Neural cell (in vitro differentiated cells): ENCODE measurements around the gene GIMAP6. TPM values are rescaled to one million over a fixed set of nuclear protein-coding genes. Genes with fewer than 3 reads are reported as not detected.

Source experiments
- H2AFZ ChIP-seq: fragments of 200-600, 300-800 bp; sonication (generic), shearing (Covaris generic); 2 replicates; pipeline ENCODE4 v1.6.0; 2014; ENCODE audit warnings: low read depth, mild to moderate bottlenecking, antibody characterized with exemption, low read length, moderate library complexity
- H3F3A ChIP-seq: fragments of 200-600 bp; shearing (Covaris generic); 2 replicates; pipeline ENCODE4 v1.6.1; 2016; ENCODE audit warnings: mild to moderate bottlenecking, moderate library complexity, mixed read lengths, antibody characterized with exemption, low read length; ENCODE audit not compliant: insufficient read depth, poor library complexity, severe bottlenecking
- H3K27ac ChIP-seq: fragments of 200-600, 300-800 bp; sonication (generic), shearing (Covaris generic); 2 replicates; pipeline ENCODE4 v1.5.1; 2014; ENCODE audit warnings: mild to moderate bottlenecking, low read length, moderate library complexity
- H3K27me3 ChIP-seq: fragments of 300-800, 200-600 bp; sonication (generic), shearing (Covaris generic); 2 replicates; pipeline ENCODE4 v1.6.0; 2014; ENCODE audit warnings: mild to moderate bottlenecking, low read depth, low read length, moderate library complexity; ENCODE audit not compliant: insufficient read depth
- H3K36me3 ChIP-seq: fragments of 300-800, 200-600 bp; sonication (generic), shearing (Covaris generic); 2 replicates; pipeline ENCODE4 v1.5.1; 2014; ENCODE audit warnings: mild to moderate bottlenecking, antibody characterized with exemption, low read length, moderate library complexity; ENCODE audit not compliant: insufficient read depth
- H3K4me2 ChIP-seq: fragments of 300-800, 200-600 bp; sonication (generic), shearing (Covaris generic); 2 replicates; pipeline ENCODE4 v1.6.0; 2014; ENCODE audit warnings: mild to moderate bottlenecking, low read length
- H3K4me3 ChIP-seq: fragments of 300-800, 200-600 bp; sonication (generic), shearing (Covaris generic); 2 replicates; pipeline ENCODE4 v1.5.1; 2014; ENCODE audit warnings: mild to moderate bottlenecking, low read length, moderate library complexity
- H3K79me2 ChIP-seq: fragments of 200-600 bp; shearing (Covaris generic); replicated peaks from 2 replicates; pipeline ENCODE4 v1.6.0; 2014; ENCODE audit warnings: mild to moderate bottlenecking, low read length, moderate library complexity; ENCODE audit not compliant: insufficient read depth
- H3K9ac ChIP-seq: fragments of 300-800, 200-600 bp; sonication (generic), shearing (Covaris generic); 2 replicates; pipeline ENCODE4 v1.6.1; 2016; ENCODE audit warnings: mild to moderate bottlenecking, low read length, mixed read lengths
- H3K9me2 ChIP-seq: fragments of 200-600 bp; shearing (Covaris generic); 2 replicates; pipeline ENCODE4 v1.6.1; 2016; ENCODE audit warnings: mild to moderate bottlenecking, low read length, mixed read lengths; ENCODE audit not compliant: insufficient read depth
- H3K9me3 ChIP-seq: fragments of 200-600, 300-800 bp; sonication (generic), shearing (Covaris generic); 2 replicates; pipeline ENCODE4 v1.6.1; 2016; ENCODE audit warnings: mild to moderate bottlenecking, mixed run types, low read length, moderate library complexity, mixed read lengths
- H4K20me1 ChIP-seq: fragments of 200-600 bp; shearing (Covaris generic); 2 replicates; pipeline ENCODE4 v1.6.1; 2016; ENCODE audit warnings: mild to moderate bottlenecking, mixed run types; ENCODE audit not compliant: insufficient read depth
- CTCF ChIP-seq: fragments of 450-650 bp; IDR thresholded peaks from 2 replicates; pipeline ENCODE4 v1.5.1; 2014; ENCODE audit warnings: antibody characterized with exemption, mild to moderate bottlenecking, moderate library complexity; ENCODE audit not compliant: poor library complexity, severe bottlenecking
- EP300 ChIP-seq: fragments of 450-650 bp; conservative IDR thresholded peaks from 2 replicates; pipeline ENCODE4 v1.6.1; 2014; ENCODE audit warnings: antibody characterized with exemption, mild to moderate bottlenecking, moderate library complexity; ENCODE audit not compliant: poor library complexity, severe bottlenecking
- EZH2 ChIP-seq: fragments of 200-600, 300-800 bp; shearing (Covaris generic), sonication (generic); IDR thresholded peaks from 2 replicates; pipeline ENCODE4 v1.6.1; 2014; ENCODE audit warnings: antibody characterized with exemption, low read length, borderline replicate concordance, mild to moderate bottlenecking; ENCODE audit not compliant: insufficient read depth, poor library complexity, severe bottlenecking
- MXI1 ChIP-seq: fragments of 450-650 bp; conservative IDR thresholded peaks from 2 replicates; pipeline ENCODE4 v1.6.1; 2014; ENCODE audit warnings: antibody characterized with exemption, mild to moderate bottlenecking; ENCODE audit not compliant: poor library complexity, severe bottlenecking
- POLR2AphosphoS5 ChIP-seq: IDR thresholded peaks from 2 replicates; pipeline ENCODE4 v1.6.1; 2012
- RAD21 ChIP-seq: fragments of 450-650 bp; conservative IDR thresholded peaks from 2 replicates; pipeline ENCODE4 v1.6.1; 2014; ENCODE audit warnings: antibody characterized with exemption, mild to moderate bottlenecking, moderate library complexity
- REST ChIP-seq: IDR thresholded peaks from 2 replicates; pipeline ENCODE4 v1.6.1; 2012; ENCODE audit warnings: borderline replicate concordance
- SMC3 ChIP-seq: fragments of 450-650 bp; conservative IDR thresholded peaks from 2 replicates; pipeline ENCODE4 v1.6.1; 2014; ENCODE audit warnings: antibody characterized with exemption, mild to moderate bottlenecking, moderate library complexity; ENCODE audit not compliant: poor library complexity
- TAF1 ChIP-seq: IDR thresholded peaks from 2 replicates; pipeline ENCODE4 v1.6.1; 2012; ENCODE audit warnings: low read depth
- polyA plus RNA-seq: library from polyadenylated mRNA; depleted of rRNA; stranded (reverse); fragments of >200 nt; gene quantifications from 2 replicates; pipeline ENCODE4 v1.2.3, GENCODE V29; 2014

GIMAP6 gene
- polyA plus RNA-seq, 1 donor from 2014 or later, result not detected

- no peak overlapping the region for H2AFZ ChIP-seq
- H3K27me3 ChIP-seq, result no peaks in the 10 kb centered on the region
- H3K9me2 ChIP-seq, result no peaks in the 10 kb centered on the region
- no peak overlapping the region for H3K4me2 ChIP-seq
- H3K9me3 ChIP-seq, result no peaks in the 10 kb centered on the region
- no peak overlapping the region for H3K27ac ChIP-seq
- no peaks in the 10 kb centered on the region for H3K36me3 ChIP-seq
- no peak for TF ChIP-seq MXI1
- no peak overlapping the region for H3K9ac ChIP-seq
- no peak overlapping the region for H3K4me3 ChIP-seq
- no peaks in the 10 kb centered on the region for H4K20me1 ChIP-seq
- no peaks in the 10 kb centered on the region for H3K79me2 ChIP-seq
- no peaks in the 10 kb centered on the region for H3F3A ChIP-seq
These were observed 5.5 kb downstream of the GIMAP6 start for GRCh38 chr7:150626696-150627095.

- Histone ChIP-seq H4K20me1 (no peaks in the 10 kb centered on the region), H3K27me3 (no peaks in the 10 kb centered on the region), H3K4me3 (no peak overlapping the region), H3K79me2 (no peaks in the 10 kb centered on the region), H3K9me3 (no peaks in the 10 kb centered on the region), H3K4me2 (no peak overlapping the region), H3K36me3 (no peaks in the 10 kb centered on the region), H3K9me2 (no peaks in the 10 kb centered on the region), H3F3A (no peaks in the 10 kb centered on the region), H3K9ac (no peak overlapping the region), H3K27ac (no peak overlapping the region), H2AFZ (no peak overlapping the region)
- TF ChIP-seq EP300 (no peak), POLR2AphosphoS5 (no peak), SMC3 (no peak), TAF1 (no peak)
These were observed 10.8 kb downstream of the GIMAP6 start for GRCh38 chr7:150621376-150621775.

- H3K9me3 ChIP-seq, result no peaks in the 10 kb centered on the region
- H4K20me1 ChIP-seq, result no peaks in the 10 kb centered on the region
- H3K4me2 ChIP-seq, result no peak overlapping the region
- no peaks in the 10 kb centered on the region for H3K27me3 ChIP-seq
- no peak overlapping the region for H2AFZ ChIP-seq
- no peaks in the 10 kb centered on the region for H3K36me3 ChIP-seq
- no peak overlapping the region for H3K4me3 ChIP-seq
- no peaks in the 10 kb centered on the region for H3K79me2 ChIP-seq
- no peaks in the 10 kb centered on the region for H3K9me2 ChIP-seq
- TF ChIP-seq MXI1, result no peak
- TF ChIP-seq CTCF, result no peak
- no peak for TF ChIP-seq EP300
- TF ChIP-seq SMC3, result no peak
- no peak overlapping the region for H3K9ac ChIP-seq
- no peak overlapping the region for H3K27ac ChIP-seq
- no peaks in the 10 kb centered on the region for H3F3A ChIP-seq
These were observed 11.4 kb downstream of the GIMAP6 start for GRCh38 chr7:150620617-150621371.

GRCh38 chr7:150620061-150620460 lies 12.1 kb downstream of the GIMAP6 start:
- Histone ChIP-seq H3K9me3 (no peaks in the 10 kb centered on the region), H3K9ac (no peak overlapping the region), H3K4me3 (no peak overlapping the region), H3F3A (no peaks in the 10 kb centered on the region), H3K27ac (no peak overlapping the region), H3K4me2 (no peak overlapping the region), H2AFZ (no peak overlapping the region), H3K36me3 (no peaks in the 10 kb centered on the region), H3K79me2 (no peaks in the 10 kb centered on the region), H3K9me2 (no peaks in the 10 kb centered on the region), H3K27me3 (no peaks in the 10 kb centered on the region), H4K20me1 (no peaks in the 10 kb centered on the region)
- no peak for TF ChIP-seq TAF1
- TF ChIP-seq POLR2AphosphoS5, result no peak
- TF ChIP-seq SMC3, result no peak
- no peak for TF ChIP-seq MXI1
- TF ChIP-seq CTCF, result no peak
- no peak for TF ChIP-seq EZH2
- no peak for TF ChIP-seq REST
- TF ChIP-seq RAD21, result no peak
- TF ChIP-seq EP300, result no peak
